Measurements from ENCODE around the gene NEDD9.

NEDD9 gene, protein sequence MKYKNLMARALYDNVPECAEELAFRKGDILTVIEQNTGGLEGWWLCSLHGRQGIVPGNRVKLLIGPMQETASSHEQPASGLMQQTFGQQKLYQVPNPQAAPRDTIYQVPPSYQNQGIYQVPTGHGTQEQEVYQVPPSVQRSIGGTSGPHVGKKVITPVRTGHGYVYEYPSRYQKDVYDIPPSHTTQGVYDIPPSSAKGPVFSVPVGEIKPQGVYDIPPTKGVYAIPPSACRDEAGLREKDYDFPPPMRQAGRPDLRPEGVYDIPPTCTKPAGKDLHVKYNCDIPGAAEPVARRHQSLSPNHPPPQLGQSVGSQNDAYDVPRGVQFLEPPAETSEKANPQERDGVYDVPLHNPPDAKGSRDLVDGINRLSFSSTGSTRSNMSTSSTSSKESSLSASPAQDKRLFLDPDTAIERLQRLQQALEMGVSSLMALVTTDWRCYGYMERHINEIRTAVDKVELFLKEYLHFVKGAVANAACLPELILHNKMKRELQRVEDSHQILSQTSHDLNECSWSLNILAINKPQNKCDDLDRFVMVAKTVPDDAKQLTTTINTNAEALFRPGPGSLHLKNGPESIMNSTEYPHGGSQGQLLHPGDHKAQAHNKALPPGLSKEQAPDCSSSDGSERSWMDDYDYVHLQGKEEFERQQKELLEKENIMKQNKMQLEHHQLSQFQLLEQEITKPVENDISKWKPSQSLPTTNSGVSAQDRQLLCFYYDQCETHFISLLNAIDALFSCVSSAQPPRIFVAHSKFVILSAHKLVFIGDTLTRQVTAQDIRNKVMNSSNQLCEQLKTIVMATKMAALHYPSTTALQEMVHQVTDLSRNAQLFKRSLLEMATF

DNA sequence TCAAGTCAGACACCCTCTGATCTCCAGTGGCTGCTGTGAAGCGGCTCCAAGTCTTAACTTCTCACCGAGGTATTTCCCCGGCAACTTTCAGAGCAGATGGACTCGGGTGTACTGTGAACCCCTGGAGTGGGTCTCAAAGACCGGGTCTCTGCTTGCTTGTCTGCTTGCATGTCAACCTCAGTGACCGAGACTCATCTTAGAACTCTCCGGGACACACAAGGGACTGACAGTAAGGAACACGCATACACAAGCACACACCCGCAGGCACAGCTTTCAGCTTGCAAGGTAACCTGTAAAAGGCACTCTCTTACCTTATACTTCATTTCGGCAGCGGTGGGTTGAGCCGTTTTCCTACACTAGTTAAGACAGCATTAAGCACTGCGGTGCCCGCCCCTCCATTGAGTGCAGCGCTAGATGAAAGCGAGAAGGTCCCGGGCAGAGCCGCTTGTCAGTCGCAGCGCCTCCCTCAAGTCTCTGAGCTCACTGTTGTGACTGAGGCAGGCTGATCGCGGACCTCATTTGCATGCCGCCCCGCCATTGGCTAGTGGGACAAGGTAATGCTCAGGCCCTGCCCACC, at the start of gene NEDD9:
Gene NEDD9 (minus strand): TSS at position 476 of the 577 bp plus-strand sequence. CDS start 153 bp downstream, at position 323.
- peak; percentile 87 for DNase-seq (ENCODE audit: low read depth)

DNA sequence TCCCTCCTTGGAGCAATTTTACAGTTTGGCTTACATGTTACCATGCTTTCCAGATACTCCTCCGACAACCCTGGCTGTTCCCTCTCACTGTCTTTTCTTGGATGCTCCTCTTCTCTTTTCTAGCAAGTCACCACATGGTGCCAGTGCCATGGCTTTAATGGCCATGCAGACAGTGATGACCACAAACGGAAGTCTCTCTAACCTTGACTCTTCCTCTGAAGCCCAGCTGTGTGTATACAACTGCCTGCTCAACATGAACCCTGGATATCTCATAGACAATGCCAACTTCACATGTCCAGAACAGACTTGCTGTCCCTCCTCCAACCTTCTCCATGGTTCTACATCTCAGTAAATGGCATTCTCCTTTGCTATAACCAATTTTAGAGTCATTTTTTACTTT, 49.8 kb upstream of the NEDD9 start:
- no peak for DNase-seq (ENCODE audit: low read depth)

DNA sequence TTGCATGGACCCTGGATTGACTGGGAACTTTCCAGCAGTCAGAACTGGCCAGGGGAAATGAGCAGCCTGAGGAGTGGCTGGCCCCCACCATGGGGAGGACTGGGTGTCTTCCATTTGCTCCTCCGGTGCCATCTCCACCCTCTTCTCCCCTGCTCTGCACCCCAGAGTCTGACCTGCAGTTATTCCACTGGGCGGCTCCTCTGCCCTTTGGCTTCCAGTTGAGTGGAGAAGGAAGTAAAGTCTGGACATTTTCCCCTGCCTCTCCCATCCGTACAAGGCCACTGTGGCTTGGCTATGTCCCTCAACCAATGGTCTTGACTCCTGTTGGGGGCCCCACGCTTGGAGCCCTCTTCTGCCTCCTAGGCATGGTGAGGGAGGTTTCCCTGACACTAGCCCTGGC, 47.9 kb upstream of the NEDD9 start:
- DNase-seq (ENCODE audit: low read depth): no peak

DNA sequence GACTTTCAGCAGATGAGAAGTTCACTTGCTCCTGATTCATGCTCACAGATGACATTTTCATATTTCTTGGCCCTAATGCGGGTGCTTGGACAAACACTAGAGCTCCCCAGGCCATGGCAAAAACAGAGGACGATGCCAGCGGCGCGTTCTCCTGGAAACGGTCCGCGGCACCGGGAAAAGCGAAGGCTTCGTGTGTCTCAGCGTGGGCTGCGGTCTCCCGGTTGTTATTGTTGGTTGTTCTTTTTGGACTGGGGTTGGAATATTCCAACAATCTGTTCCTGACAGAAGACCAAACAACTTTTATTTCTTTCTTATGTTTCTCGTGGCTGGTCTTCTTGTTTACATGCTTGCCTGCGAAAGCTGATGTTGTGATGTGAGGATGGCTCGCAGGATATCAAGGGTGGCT, 46.8 kb upstream of the NEDD9 start:
- DNase-seq (ENCODE audit: low read depth): no peak

DNA sequence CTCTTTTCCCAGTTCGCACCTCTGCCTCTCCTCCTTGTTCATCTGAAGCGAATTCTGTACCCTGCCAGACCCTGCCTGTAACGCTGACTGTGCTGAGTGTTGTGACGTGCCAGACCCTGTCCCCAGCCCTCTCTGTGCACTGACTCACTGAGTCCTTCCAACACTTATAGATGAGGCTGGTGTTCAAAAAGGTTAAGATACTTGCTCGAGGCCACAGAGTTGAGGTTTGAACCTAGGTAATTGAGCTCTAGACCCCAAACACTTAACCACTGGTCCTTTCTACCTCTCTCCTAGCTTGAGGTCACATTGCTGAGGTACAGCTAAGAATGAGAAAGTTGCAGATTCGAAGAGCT, 45.7 kb upstream of the NEDD9 start:
- DNase-seq (ENCODE audit: low read depth): no peak

DNA sequence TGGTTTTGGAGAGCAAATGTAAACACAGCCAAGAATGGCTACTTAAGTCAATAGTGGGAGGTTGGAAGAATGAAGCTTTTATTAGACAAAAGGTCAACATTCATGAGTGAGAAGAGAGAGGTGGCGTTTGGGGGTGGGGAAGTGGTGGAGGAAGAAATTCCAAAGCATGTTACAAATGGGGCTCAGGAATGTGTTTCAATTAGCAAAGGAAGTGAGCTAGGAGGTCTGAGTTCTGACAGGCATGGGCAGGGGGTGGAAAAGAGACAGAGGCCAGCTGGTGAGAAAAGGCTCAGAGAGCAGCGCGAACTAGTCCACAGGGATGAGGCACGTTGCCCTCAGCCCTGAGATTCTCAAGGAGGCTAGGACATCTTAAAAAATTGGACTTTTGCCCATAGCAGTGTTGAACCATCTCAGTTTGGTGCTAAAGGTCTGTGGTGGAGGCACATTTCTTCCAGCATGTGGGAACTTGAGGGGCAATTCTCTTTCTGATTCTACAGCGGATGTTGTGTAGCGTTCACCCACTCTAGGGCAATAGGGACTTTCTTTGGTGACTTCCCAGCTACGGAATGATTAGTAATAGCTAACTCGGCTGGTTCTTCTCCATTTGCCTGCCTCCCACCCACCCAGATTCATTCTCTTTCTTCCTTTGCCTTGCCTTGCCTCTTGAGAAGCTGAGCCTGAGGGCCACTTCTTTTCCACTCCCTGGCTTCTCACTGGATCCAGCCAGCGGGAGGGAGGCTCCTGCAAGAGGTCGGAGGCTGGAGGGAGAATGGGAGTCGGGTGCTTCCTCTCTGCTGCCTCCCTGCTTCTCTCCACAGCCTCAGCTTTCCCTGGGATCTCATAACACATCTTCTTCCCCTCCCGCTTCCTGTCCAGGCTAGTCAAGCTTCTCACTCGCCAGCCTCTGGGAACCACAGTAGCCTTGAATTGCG, 45.1 kb upstream of the NEDD9 start:
- DNase-seq (ENCODE audit: low read depth): no peak

DNA sequence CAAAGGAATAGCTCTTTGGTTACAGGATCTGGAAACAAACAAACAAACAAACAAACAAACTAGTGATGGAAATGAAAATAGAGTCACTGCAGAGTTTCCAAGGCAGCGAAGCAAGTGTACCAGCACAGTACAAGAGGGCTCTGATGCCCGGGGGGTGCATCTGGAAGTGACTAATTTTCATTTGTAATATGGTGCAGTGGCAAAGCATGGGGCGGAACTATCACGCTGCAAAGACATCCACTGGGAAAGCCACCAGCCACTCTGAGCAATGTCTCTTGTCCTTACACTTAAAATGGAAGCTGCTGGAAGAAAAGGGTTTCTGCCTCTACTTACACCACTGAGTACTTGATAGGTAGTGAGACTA, 44.4 kb upstream of the NEDD9 start:
- DNase-seq (ENCODE audit: low read depth): no peak

DNA sequence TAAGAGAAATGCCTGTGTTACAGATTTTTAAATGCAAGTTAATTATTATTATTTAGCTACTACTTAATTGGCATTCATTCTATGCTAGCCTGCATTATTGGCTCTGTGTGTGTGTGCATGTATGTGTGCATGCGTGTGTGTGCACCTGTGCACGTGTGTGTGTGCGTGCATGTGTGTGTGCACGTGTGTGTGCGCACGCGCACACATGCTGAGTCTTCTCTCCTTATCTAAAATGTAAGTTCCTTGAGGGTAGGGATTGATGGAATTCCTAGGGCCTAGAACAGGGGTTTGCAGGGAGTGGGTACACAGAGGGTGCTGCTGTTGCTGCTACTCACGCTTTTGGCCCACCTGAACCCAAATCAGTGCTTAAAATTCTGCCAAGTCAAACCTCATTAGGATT, 43.8 kb upstream of the NEDD9 start:
- no peak for DNase-seq (ENCODE audit: low read depth)

DNA sequence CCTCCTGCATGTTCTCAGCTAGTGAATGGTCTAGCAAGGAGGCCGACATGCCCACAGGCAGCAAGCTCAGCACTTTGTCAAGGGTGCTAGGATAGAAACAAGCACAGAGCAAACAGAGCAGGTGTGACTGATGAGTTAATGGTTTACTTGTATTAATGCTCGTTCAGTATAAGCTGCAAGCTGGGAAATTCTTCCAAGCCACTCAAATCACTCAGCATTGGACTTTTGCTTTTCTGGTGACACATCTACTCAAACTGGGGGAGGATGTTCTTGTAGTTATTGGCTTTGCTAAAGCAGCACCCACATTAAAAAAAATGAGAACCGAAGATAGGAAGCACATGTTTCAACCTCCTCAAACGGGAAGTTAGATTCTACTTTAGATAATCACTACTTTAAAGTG, 43.1 kb upstream of the NEDD9 start:
- DNase-seq (ENCODE audit: low read depth): no peak

DNA sequence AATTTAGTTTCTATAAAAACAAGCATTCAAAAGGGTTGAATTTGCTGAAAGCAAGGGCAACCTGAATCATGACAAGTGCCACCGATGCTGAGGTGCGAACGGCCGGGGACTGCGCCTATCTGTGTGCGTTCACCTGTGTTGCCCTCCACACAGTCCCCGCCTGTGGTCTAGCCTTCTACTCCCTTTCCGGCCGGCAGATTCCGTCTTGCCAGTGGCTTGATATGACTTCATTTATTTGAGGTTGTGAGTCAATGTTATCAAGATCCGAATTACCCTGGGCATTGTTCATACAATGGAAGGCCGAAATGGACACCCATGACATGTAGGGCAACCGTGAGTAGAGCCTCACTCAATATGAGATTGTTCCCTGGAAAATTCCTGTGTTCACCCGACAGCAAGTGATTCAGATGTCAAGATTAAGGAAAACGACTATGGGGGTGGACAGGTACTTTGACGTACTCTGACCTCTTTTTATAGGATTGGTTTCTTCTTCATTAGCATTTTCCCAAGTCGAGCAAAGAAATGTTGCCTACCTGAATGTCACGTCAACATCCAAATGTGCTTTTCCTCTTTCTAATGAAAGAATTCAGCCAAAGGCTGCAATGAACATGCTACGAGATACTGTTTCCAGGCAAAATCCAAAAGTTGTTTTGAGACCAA, 41.1 kb upstream of the NEDD9 start:
- DNase-seq (ENCODE audit: low read depth): no peak

DNA sequence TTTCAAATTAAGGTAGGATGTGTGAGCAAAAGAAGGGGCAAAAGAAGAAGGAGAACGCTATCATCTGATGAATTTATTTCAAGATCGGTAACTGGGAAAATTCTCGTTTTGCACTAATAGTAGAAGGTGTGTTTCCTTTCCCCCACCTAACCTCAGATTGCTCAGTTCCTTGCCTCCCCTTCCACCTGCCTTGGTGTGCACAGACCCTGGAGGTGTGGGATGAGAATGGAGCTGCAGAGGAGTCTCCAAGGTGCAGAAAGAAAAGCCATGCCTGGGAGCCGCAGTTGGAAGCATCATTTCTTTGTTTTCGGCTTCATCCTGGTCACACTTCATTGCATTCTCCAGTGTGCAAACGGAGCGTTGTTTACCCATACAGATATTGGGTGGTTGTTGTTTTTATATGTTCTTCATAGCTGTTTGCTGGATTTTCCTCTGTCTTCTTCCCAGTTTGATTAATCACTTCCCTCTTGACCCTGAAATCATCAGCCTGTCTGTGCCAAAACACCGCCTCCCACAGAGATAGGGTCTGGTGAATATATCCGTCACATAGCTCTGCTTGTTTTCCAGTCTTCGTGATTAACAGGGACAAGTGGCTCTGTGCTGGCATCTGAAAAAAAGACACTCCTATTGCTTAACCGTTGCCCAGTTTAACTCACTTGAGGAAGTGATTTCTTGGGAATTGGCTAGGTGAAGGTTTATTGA, 40.2 kb upstream of the NEDD9 start:
- DNase-seq (ENCODE audit: low read depth): no peak

DNA sequence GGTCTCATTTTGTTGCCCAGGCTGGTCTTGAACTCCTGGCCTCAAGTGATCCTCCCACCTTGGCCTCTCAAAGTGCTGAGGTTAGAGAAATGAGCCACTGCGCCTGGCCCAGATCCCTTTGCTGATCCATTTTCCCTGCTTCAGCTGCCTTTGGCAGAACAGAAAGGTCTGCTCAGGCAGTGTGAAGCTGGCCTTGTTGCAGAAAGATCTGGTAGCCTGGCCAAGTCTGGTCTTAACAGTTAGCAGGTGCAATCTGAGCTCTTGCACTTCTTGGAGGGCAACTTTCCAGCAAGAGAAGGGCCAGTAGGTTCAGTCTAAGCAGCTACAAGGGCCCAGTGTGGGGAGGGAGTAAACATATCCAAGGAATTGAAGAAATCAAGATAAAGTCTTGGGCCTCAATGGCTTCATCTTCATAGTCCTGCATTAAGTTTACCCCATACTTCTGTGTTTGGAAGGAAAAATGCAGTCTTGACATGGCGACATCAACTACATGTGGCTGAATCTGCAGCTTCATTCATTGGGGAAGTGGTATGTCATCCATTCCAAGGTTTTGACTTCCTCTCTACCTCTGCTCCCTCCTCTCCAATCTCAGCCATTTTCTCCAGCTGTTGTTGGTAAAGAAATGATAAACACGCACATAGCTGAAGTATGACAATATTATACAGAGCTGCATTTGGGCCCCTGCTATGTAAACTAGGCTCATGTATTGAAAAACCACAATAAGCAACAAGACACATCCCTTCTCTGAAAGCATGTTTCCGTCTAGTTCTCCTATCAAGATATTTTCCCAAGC, 39.0 kb upstream of the NEDD9 start:
- DNase-seq (ENCODE audit: low read depth): no peak

DNA sequence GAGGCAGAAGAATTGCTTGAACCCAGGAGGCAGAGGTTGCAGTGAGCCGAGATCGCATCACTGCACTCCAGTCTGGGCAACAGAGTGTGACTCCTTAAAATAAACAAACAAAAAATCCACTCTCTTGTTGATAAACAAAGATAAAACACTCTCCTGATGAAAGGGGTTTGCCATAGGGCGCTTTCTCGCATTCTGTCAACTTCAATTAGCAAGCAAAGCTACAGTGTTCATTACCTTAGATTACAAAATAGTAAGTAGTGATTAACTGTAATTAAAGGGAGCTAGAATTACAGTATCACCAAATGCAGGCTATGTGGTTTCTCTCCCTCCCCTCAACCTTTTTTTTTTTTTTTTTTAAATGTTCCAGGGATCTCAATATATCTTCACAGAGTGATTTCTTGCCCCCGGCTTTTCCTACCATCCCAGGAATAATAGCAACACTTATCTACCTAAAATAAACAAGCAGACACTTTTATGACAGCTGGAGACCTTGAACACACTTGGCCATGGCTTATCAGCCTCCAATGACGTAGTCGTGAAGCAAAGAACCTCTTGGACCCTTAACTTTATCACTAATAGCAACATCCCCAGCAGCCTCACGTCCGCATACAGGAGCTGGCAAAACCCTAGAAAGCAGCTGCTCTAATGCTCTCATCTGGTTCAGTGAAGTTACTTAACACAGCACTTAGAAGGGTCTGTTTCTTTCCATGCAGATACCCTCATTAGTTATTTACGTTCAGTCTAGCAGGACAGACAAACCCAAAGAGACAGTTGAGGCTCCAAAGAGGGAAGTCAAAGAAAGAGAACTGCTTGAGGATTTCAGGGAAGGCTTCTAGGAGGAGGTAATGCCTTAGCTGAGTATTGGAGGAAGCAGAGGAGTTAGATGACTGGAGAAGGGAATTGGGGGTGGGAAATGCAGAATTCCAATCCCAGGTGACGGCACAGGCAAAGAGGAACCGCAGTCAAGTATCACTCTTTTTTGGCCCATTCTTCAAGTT, 37.9 kb upstream of the NEDD9 start:
- no peak for DNase-seq (ENCODE audit: low read depth)

DNA sequence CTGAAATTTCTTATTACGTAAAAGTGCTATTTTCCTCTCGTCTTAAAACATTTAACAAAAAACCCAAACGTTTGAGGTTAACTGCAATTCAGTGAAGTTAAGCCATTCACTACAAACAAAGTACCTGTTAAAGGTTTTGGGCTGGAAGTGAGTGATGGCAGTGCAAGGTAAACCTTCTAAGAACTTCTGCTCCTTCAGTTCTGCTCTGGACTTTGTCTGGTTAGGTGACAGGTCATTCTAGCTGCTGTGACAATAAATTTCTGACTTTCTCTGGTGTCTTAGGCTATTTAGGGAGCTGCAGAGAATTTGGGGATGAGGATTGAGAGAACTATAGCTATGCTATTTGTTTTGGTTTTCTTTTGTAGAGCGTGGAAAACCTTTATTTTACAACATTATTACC, 36.5 kb upstream of the NEDD9 start:
- DNase-seq (ENCODE audit: low read depth): no peak

DNA sequence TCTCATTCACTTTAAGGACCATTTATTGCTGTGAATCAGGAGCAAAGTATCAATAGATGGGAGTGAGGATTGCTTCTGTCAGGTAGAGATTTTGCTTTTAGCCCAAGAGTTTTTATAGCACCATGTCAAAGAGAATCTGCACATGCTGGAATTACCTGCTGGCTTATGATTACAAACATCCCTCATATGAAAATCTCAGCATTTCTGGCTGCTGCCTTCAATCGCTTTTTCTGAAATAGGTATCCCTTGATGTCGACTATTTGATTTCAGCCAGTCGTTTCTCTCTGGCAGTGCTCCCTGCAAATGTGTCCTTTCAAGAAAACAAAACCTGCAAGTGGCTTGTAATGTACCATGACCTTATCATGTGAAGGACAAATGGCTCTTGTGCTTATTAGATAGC, 34.5 kb upstream of the NEDD9 start:
- DNase-seq (ENCODE audit: low read depth): no peak

DNA sequence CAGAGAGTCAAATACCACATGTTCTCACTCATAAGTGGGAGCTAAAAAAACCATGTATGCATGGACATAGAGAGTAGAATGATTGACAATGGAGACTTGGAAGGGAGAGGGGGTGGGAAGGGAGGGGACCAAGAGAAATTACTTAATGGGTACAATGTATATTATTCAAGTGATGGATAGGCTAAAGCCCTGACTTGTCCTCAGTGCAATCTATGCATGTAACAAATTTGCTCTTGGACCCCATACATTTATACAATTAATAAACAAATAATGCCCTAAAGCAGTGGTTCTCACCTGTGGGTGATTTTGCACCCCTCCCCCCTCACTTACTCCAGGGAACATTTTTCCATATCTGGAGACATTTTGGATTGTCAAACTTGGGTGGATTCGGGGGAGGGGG, 33.5 kb upstream of the NEDD9 start:
- no peak for DNase-seq (ENCODE audit: low read depth)

DNA sequence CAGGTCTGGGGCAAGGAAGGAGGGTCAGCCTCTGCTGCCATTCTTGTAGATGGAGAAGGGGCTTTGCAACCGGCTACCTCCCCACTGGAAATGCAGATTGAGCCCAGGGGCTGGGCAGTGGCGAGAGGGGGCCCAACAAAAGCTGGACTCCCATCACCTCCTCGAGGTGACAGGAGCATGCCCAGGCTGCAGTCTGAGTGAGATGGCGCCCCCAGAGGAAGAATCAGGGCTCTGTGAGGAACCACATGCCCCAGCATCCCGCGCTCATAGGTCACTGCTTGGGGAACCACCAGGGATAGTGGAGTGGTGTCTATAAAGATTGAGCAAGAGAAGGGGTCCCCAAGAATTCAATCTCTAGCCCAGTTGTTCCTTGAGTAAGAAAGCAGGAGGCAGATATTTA, 31.6 kb upstream of the NEDD9 start:
- no peak for DNase-seq (ENCODE audit: low read depth)

DNA sequence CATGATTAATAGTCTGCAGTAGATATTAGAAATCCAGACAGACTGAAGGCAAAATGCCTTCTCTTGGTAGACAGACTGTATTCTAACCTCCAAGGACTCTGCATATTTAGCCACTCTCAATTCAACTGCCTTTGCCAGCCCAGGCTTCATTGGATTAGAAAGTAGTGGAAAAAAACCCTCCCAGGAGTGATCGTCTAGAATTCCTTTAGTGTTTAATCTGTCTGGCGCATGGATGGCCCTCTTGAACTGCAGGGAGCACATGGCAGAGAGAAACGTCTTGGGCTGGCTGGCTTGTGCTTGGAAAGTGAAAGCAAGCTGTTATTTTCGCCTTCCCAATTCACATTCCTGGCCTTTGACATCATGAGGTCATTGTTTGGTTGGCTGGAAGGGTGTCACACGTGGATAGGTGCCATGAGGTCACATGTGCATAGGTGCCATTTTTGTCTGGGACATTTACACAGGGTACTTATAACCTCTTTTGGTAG, 30.9 kb upstream of the NEDD9 start:
- no peak for DNase-seq (ENCODE audit: low read depth)

DNA sequence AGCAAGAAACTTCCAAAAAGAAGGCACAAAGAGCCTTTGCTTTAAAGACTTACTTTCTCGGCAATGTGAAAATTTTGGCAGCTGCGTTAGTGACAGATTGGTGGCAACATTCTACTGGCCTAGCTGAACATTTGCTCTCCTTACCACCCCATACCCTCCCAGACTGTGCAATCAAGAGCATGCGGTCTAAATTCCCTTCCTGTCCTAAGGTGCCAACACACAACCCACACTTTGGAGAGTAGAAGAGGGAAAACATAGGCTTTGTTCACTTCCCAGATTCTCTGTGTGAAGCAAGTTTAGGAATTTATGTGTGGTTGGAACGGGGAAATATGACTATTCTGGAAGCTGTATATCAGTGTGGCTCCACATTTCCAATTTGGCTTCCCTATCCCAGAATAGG, 29.8 kb upstream of the NEDD9 start:
- no peak for DNase-seq (ENCODE audit: low read depth)
